Measurements from ENCODE around the gene VMP1. TPM values are rescaled to one million over a fixed set of nuclear protein-coding genes. Genes with fewer than 3 reads are reported as not detected.

The VMP1 gene
- total RNA-seq, 1 experiment from 2014 or later, result 83.1 TPM

GRCh38 chr17:59757470-59757869 is 50.0 kb downstream of the VMP1 start:
- no peak for TF ChIP-seq CTCF (conservative IDR thresholded peaks at IDR 0.05)
- no peaks in the 10 kb centered on the region for H3K27me3 ChIP-seq (ENCODE audit: insufficient read depth, low read length)
- peaks cover 3% of the 10 kb centered on the region for H3K4me1 ChIP-seq (ENCODE audit: insufficient read depth, low read length)
- Mint-ChIP-seq H3K27ac (no peak overlapping the region), H3K27me3 (ENCODE audit: low read depth) (no peaks in the 10 kb centered on the region), H3K4me1 (peaks cover 16 to 25% of the 10 kb centered on the region in 2 experiments), H3K9me3 (peaks cover 4 to 10% of the 10 kb centered on the region in 2 experiments; a peak in 3 of 5 replicates), H3K36me3 (ENCODE audit: insufficient read depth in 1 of 3, low read depth in 3 of 3) (peaks cover 10 to 25% (median 21%) of the 10 kb centered on the region in 3 experiments), H3K4me3 (no peak overlapping the region)
- H2BK5ac ChIP-seq (ENCODE audit: insufficient read length, low read length), result no peak overlapping the region
- no peak overlapping the region for H3K23ac ChIP-seq (ENCODE audit: insufficient read length, low read depth, low read length)
- no peaks in the 10 kb centered on the region for H3K79me1 ChIP-seq (ENCODE audit: insufficient read depth, low read depth, low read length, poor library complexity, severe bottlenecking)
- H2BK12ac ChIP-seq (ENCODE audit: insufficient read length, low read depth, low read length), result no peak overlapping the region
- no peak overlapping the region for H4K91ac ChIP-seq (ENCODE audit: insufficient read length, low read depth, low read length)
- DNase-seq, result no peak
- H3K4ac ChIP-seq (ENCODE audit: low read depth, low read length), result no peak overlapping the region
- H3K18ac ChIP-seq (ENCODE audit: insufficient read length, low read depth, low read length), result no peak overlapping the region
- H4K8ac ChIP-seq (replicated peaks; ENCODE audit: insufficient read length, low read depth, low read length), result no peak overlapping the region
- no peaks in the 10 kb centered on the region for H3K23me2 ChIP-seq (ENCODE audit: insufficient read length, low read depth, low read length, poor library complexity, severe bottlenecking)
- H3K9me3 ChIP-seq (ENCODE audit: control insufficient read depth, low read depth, low read length), result no peaks in the 10 kb centered on the region
- H3K79me2 ChIP-seq (ENCODE audit: insufficient read depth, low read length), result no peaks in the 10 kb centered on the region
- no peak overlapping the region for H3K56ac ChIP-seq (ENCODE audit: insufficient read length, low read depth, low read length)
- H3K9ac ChIP-seq (ENCODE audit: extremely low read depth, insufficient read length, low read length), result no peak overlapping the region
- no peak overlapping the region for H2BK15ac ChIP-seq (ENCODE audit: low read depth, low read length)
- H2BK120ac ChIP-seq (ENCODE audit: low read depth, low read length, poor library complexity, severe bottlenecking), result no peak overlapping the region
- no peak overlapping the region for H3K27ac ChIP-seq (ENCODE audit: insufficient read length, low read depth, low read length)
- H4K20me1 ChIP-seq (ENCODE audit: control insufficient read depth, insufficient read depth, insufficient read length), result no peaks in the 10 kb centered on the region
- no CpG with 5 or more reads among the region's 1 CpG for WGBS (ENCODE audit: extremely low coverage, insufficient read length, low lambda C conversion rate)
- H2AK5ac ChIP-seq (ENCODE audit: insufficient read length, low read length), result no peak overlapping the region
- H3T11ph ChIP-seq (ENCODE audit: low read length), result no peak overlapping the region
- no peak overlapping the region for H3K4me2 ChIP-seq (ENCODE audit: insufficient read depth, insufficient read length, low read length)
- no peak overlapping the region for H4K5ac ChIP-seq (ENCODE audit: insufficient read length, low read depth, low read length)
- no peak overlapping the region for H2AFZ ChIP-seq (ENCODE audit: low read length)
- no peak overlapping the region for H2BK20ac ChIP-seq (ENCODE audit: low read depth, low read length, poor library complexity, severe bottlenecking)
- H3K14ac ChIP-seq (ENCODE audit: insufficient read depth, low read length), result no peak overlapping the region

Measured in H9 (cell line).